GM12872 (cell line): ENCODE data around the gene ARPC4.
A peak's percentile ranks its signal among the peaks of the same experiment; 100 is the strongest.

ENCODE experiments used
- CTCF ChIP-seq: IDR thresholded peaks from 3 replicates; pipeline ENCODE4 v1.5.1; 2011; ENCODE audit warnings: low read depth, mild to moderate bottlenecking, low read length, moderate library complexity; ENCODE audit not compliant: insufficient read depth

ARPC4 gene

DNA sequence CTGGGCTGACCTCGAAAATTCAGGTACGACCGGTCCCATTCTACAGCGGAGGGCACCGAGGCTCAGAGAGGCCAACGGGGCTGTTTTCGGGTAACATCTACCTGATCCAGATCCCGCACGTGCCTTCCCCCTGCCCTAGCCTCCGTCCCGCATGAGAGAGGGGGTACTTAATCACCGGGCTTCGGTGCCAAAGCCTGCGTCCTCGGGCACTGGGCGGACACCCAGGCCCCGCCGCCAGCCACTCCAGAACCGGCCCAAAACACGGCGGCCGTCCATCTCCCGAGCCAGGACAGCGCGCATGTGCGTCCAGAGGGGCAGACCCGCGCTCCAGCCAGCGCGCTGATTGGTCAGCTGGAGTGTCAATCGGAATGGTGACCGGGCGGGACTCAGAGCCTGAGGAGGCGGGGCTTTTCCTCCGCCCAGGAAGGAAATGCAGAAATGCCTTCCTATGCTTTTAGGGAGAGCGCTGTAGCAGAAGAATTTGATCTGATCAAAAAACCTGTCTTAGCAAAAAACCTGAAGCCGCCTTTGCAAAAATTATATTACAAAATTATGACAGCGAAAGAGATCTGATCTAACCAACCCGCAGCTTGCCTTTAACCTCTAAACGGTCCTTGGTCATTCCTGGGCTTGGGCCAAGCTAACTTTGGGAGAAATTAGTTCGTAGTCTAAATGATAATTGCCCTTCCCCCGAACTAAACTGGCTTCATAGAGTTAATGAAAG lies 51.0 kb downstream of the ARPC4 start, which contains the start of gene RPUSD3:
RPUSD3 (minus strand) TSS at position 294 of the 724 bp plus-strand sequence; CDS start at position 276, 18 bp downstream.
- TF ChIP-seq CTCF, result no peak

DNA sequence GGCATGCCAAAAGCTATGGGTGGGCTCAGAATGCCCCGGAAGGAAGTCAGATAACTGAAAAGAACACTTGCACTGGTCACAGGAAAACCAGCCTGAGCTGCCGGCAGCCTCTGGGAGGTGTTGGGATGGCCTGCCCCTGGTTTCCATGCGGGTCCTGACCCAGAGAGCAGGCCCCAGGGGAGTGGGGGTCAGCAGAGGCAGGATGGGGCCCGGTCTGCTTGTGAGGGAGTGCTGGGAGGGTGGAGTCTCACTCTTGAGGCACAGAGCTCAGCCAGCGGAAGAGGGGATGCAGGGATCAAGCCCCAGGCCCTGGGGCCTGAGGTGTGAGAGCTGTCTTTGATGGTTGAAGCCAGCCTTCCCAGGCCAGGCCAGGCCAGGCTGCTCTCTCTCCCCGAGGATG lies 53.3 kb downstream of the ARPC4 start:
- no peak for TF ChIP-seq CTCF

- no peak; the same call in 2 of the 3 replicates for TF ChIP-seq CTCF
Measured at GRCh38 chr3:9846931-9847488, 54.1 kb downstream of the ARPC4 start.

DNA sequence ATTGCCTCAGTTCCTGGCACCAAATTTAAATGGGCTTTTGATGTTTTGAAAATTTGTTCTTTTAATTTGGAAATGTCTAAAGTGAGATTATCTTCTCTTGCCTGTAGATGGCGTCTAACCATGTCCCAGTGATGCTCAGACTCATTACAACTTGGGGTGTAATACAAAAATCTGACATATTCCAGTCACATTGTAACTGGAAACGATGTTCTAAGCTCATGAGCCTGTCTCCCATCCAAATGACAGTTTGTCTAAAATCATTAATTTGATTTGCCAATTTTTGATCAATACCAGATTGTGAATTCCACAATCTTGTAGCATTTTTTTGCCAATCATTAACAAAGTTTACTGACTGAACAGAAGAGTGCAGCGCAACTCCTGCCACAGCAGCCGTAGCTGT lies 56.0 kb downstream of the ARPC4 start:
- TF ChIP-seq CTCF, result peak; percentile 41

- no peak for TF ChIP-seq CTCF
Measured at GRCh38 chr3:9852528-9852927, 59.6 kb downstream of the ARPC4 start.

- TF ChIP-seq CTCF, result no peak
Measured at GRCh38 chr3:9855594-9855993, 62.7 kb downstream of the ARPC4 start.
